Glutamatergic neuron (in vitro differentiated cells): ENCODE measurements around the gene DLG1. TPM values are rescaled to one million over a fixed set of nuclear protein-coding genes. Genes with fewer than 3 reads are reported as not detected.

Experiments used
- DNase-seq: peaks from one replicate; pipeline ENCODE4 v3.0.0; 2022
- H3K27ac Mint-ChIP-seq: one replicate; pipeline ENCODE4 v1.8.0; 2020; ENCODE audit warnings: mild to moderate bottlenecking, mixed read lengths, inconsistent platforms; ENCODE audit not compliant: unreplicated experiment
- H3K27me3 Mint-ChIP-seq: one replicate; pipeline ENCODE4 v1.8.0; 2020; ENCODE audit warnings: mild to moderate bottlenecking, moderate library complexity, mixed read lengths, inconsistent platforms; ENCODE audit not compliant: unreplicated experiment
- H3K36me3 Mint-ChIP-seq: one replicate; pipeline ENCODE4 v1.8.0; 2020; ENCODE audit warnings: mild to moderate bottlenecking, mixed read lengths, inconsistent platforms; ENCODE audit not compliant: unreplicated experiment
- H3K4me1 Mint-ChIP-seq: one replicate; pipeline ENCODE4 v1.8.0; 2020; ENCODE audit warnings: mild to moderate bottlenecking, low read depth, mixed read lengths, inconsistent platforms; ENCODE audit not compliant: unreplicated experiment
- H3K4me3 Mint-ChIP-seq: one replicate; pipeline ENCODE4 v1.8.0; 2020; ENCODE audit warnings: mild to moderate bottlenecking, mixed read lengths, inconsistent platforms; ENCODE audit not compliant: unreplicated experiment
- H3K9me3 Mint-ChIP-seq: one replicate; pipeline ENCODE4 v1.8.0; 2020; ENCODE audit warnings: mild to moderate bottlenecking, moderate library complexity, mixed read lengths, inconsistent platforms; ENCODE audit not compliant: unreplicated experiment
- total RNA-seq: library from RNA; stranded (reverse); fragmentation: NEBNext Ultra II Directional; extraction: Animal tissue kit (Norgen Biotek cat#: 25700); gene quantifications from one replicate; pipeline ENCODE4 v1.2.1, GENCODE V29; 2021; ENCODE audit not compliant: unreplicated experiment
- TF ChIP-seq, protein P1 (sequence below): fragments of 200-600 bp; sonication (generic); IDR thresholded peaks from one replicate; pipeline ENCODE4 v1.5.0; 2021; ENCODE audit not compliant: partially characterized antibody, unreplicated experiment

DLG1 gene
- total RNA-seq, 1 donor from 2014 or later, result 66.0 TPM

DNA sequence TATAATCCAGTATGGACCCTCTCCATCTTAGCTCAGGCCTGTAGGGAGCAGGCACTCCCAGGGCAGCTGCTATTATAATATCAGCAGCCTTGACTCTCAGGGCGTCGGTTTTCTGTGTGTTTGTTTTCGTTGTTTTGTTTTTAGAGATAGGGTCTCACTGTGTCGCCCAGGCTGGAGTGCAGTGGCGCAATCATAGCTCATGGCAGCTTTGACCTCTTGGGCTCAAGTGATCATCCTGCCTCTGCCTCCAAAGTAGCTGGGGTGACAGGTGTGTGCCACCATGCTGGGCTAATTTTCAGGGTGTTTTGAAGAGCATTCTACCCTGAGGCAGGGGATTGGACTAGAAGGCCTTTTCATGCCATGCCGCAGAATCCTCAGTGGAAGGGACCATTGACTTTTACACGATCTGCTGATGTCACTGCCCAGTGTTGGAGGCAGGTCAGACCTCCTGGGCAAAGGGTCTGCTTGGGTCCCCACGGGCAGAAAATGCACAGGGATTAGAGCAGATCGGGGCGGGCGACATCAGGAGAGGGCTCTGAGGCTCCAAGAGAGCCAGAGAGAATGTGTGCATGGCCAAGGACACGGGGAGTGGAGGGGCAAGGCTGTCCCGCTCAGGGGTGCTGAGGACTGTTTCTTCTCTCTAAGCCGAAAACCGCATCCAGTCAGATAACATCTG lies 276.5 kb downstream of the DLG1 start:
- TF ChIP-seq, protein P1, sequence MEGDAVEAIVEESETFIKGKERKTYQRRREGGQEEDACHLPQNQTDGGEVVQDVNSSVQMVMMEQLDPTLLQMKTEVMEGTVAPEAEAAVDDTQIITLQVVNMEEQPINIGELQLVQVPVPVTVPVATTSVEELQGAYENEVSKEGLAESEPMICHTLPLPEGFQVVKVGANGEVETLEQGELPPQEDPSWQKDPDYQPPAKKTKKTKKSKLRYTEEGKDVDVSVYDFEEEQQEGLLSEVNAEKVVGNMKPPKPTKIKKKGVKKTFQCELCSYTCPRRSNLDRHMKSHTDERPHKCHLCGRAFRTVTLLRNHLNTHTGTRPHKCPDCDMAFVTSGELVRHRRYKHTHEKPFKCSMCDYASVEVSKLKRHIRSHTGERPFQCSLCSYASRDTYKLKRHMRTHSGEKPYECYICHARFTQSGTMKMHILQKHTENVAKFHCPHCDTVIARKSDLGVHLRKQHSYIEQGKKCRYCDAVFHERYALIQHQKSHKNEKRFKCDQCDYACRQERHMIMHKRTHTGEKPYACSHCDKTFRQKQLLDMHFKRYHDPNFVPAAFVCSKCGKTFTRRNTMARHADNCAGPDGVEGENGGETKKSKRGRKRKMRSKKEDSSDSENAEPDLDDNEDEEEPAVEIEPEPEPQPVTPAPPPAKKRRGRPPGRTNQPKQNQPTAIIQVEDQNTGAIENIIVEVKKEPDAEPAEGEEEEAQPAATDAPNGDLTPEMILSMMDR, result no peak
- peaks cover 43% of the 10 kb centered on the region for H3K4me1 Mint-ChIP-seq
- H3K9me3 Mint-ChIP-seq, result peaks cover 17% of the 10 kb centered on the region
- H3K4me3 Mint-ChIP-seq, result no peak overlapping the region
- H3K27ac Mint-ChIP-seq, result no peak overlapping the region
- no peak for DNase-seq
- no peaks in the 10 kb centered on the region for H3K36me3 Mint-ChIP-seq
- peaks cover 23% of the 10 kb centered on the region for H3K27me3 Mint-ChIP-seq

DNA sequence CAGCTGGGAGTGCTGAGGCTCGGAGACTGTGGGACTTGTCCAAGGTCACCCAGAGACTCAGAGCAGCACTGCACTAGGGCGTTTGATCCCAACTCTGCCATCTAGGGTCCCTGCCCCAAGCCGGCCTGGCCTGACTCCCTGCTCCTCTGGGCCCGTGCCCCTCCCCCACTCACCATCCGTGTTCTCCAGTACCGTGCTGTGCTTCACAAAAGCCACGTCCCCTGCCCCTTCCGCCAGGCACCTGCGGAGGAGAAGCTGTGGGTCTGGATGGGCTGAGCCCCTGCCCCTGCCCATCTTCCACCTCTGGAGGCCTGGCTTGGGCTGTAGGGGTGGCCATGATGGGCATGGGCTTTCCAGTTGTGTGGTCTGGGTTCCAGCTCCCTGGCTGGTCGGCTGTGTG lies 277.2 kb downstream of the DLG1 start:
- Mint-ChIP-seq H3K9me3 (peaks cover 14% of the 10 kb centered on the region), H3K27ac (no peak overlapping the region), H3K4me3 (no peak overlapping the region), H3K27me3 (peaks cover 19% of the 10 kb centered on the region), H3K36me3 (no peaks in the 10 kb centered on the region), H3K4me1 (peaks cover 39% of the 10 kb centered on the region)
- no peak for DNase-seq
- TF ChIP-seq, protein P1, result no peak

GRCh38 chr3:197019535-197019934 lies 278.9 kb downstream of the DLG1 start:
- Mint-ChIP-seq H3K4me3 (no peak overlapping the region), H3K27me3 (peaks cover 8% of the 10 kb centered on the region), H3K9me3 (peaks cover 7% of the 10 kb centered on the region), H3K27ac (no peak overlapping the region), H3K4me1 (peaks cover 22% of the 10 kb centered on the region), H3K36me3 (no peaks in the 10 kb centered on the region)
- DNase-seq, result no peak
- TF ChIP-seq, protein P1, result no peak

DNA sequence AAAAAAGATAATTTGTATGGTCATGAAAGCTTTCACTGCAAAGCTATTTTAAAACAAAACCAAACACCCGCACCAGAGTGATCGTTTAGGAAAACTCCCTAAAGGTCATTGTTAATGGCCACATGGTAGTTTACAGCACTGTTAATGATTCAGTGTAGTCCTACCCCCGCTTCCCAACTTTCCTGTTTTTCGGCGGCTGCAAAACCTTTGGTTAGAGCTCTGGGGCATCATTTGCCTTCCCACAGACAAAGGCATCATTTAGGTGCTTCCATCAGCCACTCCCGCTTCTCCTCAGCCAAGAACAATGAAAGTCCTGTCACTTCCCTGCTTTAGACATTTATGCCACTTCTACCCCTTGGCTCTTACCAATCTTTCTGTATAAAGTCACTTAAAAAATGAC lies 279.4 kb downstream of the DLG1 start:
- Mint-ChIP-seq H3K9me3 (peaks cover 5% of the 10 kb centered on the region), H3K27ac (no peak overlapping the region), H3K27me3 (peaks cover 8% of the 10 kb centered on the region), H3K4me3 (no peak overlapping the region), H3K36me3 (no peaks in the 10 kb centered on the region), H3K4me1 (peaks cover 19% of the 10 kb centered on the region)
- TF ChIP-seq, protein P1, result no peak
- no peak for DNase-seq

DNA sequence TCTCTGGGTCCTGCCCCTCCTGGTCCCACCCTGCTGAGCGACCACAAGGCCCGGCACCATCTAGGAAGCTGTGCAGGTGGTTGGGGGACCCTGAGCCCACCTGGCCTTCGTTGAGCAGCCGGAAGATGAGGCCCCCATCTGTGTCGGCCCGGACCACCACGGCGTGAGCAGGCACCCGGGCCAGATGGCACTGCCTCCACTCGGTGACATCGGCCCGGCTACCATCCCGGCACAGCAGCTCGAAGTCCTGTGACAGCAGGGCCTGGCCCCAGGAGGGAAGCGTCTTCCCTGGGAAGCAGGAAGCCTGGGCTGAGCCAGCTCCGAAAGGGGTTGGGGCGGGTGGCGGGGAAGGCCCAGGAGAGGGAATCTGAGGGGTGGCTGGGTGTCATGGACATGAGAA lies 281.4 kb downstream of the DLG1 start:
- TF ChIP-seq, protein P1, result no peak
- Mint-ChIP-seq H3K4me3 (no peak overlapping the region), H3K9me3 (peaks cover 5% of the 10 kb centered on the region), H3K36me3 (no peaks in the 10 kb centered on the region), H3K4me1 (peaks cover 8% of the 10 kb centered on the region), H3K27me3 (peaks cover 8% of the 10 kb centered on the region), H3K27ac (no peak overlapping the region)
- DNase-seq, result no peak
